ENCODE results near the gene ZNF763.
"Not testable (repeated sequence)": the region's sequence is repeated elsewhere in the genome, so short reads cannot be mapped to it uniquely, and the experiment has no call there.

DNA sequence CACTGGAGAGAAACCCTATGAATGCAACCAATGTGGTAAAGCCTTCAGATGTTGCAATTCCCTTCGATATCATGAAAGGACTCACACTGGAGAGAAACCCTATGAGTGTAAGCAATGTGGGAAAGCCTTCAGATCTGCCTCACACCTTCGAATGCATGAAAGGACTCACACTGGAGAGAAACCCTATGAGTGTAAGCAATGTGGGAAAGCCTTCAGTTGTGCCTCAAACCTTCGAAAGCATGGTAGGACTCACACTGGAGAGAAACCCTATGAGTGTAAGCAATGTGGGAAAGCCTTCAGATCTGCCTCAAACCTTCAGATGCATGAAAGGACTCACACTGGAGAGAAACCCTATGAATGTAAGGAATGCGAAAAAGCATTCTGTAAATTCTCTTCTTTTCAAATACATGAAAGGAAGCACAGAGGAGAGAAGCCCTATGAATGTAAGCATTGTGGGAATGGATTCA lies 15.2 kb upstream of the ZNF763 start:
- TF ChIP-seq, protein P1, sequence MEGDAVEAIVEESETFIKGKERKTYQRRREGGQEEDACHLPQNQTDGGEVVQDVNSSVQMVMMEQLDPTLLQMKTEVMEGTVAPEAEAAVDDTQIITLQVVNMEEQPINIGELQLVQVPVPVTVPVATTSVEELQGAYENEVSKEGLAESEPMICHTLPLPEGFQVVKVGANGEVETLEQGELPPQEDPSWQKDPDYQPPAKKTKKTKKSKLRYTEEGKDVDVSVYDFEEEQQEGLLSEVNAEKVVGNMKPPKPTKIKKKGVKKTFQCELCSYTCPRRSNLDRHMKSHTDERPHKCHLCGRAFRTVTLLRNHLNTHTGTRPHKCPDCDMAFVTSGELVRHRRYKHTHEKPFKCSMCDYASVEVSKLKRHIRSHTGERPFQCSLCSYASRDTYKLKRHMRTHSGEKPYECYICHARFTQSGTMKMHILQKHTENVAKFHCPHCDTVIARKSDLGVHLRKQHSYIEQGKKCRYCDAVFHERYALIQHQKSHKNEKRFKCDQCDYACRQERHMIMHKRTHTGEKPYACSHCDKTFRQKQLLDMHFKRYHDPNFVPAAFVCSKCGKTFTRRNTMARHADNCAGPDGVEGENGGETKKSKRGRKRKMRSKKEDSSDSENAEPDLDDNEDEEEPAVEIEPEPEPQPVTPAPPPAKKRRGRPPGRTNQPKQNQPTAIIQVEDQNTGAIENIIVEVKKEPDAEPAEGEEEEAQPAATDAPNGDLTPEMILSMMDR (IDR thresholded peaks at IDR 0.05; ENCODE audit: borderline replicate concordance, extremely low read depth, low read length, poor library complexity, severe bottlenecking) = not testable (repeated sequence)
- TF ChIP-seq EZH2 (IDR thresholded peaks at IDR 0.05; ENCODE audit: borderline replicate concordance, low read depth, low read length, severe bottlenecking) = not testable (repeated sequence)

Measured in DND-41 (cell line).